GM18498 (cell line): ENCODE results near the gene ITGA8.

Experiments
- ATAC-seq: cut with Tn5 transposase; IDR thresholded peaks from one replicate; pipeline ENCODE4 v1.9.1; 2021; ENCODE audit warnings: mild to moderate bottlenecking, moderate library complexity; ENCODE audit not compliant: unreplicated experiment

ITGA8 gene

GRCh38 chr10:15473396-15473767 lies 246.3 kb downstream of the ITGA8 start:
- ATAC-seq: no peak

- no peak for ATAC-seq
Measured at GRCh38 chr10:15472431-15473395, 247.0 kb downstream of the ITGA8 start.

- no peak for ATAC-seq
Measured at GRCh38 chr10:15472008-15472407, 247.7 kb downstream of the ITGA8 start.

GRCh38 chr10:15469111-15469510 lies 250.6 kb downstream of the ITGA8 start:
- no peak for ATAC-seq

- ATAC-seq: no peak
Measured at GRCh38 chr10:15464381-15464780, 255.3 kb downstream of the ITGA8 start.
